Activated CD8-positive, alpha-beta memory T cell treated with anti-CD3 and anti-CD28 coated beads, Interleukin-2, amount 50 U/mL, for 1 hour (primary cell): ENCODE results near the gene SCN2A.

Experiments
- DNase-seq: peaks from one replicate; pipeline ENCODE4 v3.0.0-alpha.2; 2020; ENCODE audit errors: extremely low read depth

Gene SCN2A

DNA sequence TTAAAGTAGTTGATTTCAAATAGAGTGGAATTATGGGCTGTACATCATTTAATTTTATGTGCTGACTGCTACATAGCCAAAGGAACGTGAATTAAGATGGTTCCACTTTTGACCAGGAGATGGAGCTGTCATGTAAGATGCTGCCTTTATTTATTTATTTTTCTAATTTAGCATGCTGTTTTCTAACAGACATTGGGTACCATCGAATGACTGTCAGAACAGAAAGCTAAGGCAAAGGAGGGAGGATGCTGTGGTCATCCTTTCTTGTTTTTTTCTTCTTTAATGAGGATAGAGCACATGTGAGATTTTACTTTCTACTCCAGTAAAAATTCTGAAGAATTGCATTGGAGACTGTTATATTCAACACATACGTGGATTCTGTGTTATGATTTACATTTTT, at the start of gene SCN2A:
TSS of gene SCN2A (plus strand) at position 185 of the 400 bp plus-strand sequence. CDS start 56,410 bp downstream, outside the sequence.
- DNase-seq, result no peak

DNA sequence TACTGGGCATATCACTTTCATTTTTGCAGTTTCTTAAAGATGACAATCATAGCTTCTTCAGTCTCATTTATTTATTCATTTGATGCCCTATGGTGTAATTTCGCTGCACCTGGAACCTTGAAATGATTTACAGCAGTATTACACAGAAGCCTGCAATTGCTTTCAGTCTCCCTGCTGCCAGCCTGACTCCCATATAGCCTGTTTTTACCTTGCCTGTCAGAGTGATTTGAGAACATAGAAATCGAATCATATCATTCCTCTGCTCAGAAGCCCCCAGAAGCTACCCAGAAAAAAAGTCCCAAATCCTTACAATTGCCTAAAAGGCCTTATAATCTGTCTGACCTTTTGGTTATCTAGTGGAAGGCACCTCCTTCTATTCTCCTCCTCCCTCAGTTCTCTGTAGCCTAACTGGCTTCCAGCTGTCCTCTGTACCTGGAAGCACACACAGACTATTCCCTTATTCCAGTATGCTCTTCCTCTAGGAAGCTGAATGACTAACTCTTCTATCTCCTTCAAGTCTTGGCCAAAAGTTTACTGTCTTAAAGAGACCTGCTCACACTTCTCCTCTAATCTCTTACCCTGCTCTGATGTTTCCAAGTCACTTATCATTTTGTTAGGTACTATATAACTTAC, 48.0 kb upstream of the SCN2A start:
- DNase-seq, result no peak

DNA sequence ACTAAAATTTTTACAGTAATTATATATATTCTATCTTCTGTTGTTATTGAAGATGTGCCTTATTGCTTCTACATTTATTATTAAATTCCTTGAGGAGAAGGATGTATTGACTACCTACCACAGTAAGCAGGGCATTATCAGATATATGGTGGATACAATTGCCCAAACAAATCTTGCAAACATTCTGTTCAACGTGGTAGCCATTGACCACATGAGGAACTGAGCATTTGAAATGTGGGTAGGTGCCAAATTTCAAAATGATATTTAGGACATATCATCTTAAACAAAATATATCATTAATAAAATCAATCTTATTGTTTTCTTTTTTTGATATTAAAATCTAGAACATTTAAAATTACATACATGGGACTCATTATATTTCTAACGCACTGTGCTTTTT, 46.5 kb upstream of the SCN2A start:
- DNase-seq, result no peak

DNA sequence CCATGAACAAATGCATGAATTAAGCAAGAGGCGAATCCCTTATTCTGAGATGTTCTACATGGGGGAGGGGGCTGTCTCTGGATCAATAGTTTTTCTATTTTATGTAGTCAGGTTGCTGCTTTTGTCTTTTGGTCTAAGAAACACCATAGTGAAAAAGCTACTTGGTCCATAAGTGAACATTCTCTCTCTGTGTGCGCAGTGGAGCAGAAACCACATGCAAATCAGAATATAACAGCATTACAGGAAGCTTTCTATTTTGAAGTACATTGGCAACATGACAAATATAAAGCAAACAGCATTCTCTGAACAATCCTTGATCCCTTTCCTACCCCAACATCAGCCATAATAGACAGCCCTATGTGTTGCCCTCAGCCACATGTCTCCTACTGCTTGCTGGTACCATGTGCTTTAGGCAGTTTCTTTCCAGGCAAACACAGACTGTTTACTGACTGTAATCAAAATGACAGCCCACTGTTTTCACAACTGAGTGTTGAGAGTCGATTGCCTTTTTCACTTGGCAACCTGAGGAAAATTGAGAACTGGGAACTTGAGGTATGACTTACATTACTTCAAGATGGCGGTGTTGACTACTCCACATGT, 45.9 kb upstream of the SCN2A start:
- DNase-seq, result no peak

DNA sequence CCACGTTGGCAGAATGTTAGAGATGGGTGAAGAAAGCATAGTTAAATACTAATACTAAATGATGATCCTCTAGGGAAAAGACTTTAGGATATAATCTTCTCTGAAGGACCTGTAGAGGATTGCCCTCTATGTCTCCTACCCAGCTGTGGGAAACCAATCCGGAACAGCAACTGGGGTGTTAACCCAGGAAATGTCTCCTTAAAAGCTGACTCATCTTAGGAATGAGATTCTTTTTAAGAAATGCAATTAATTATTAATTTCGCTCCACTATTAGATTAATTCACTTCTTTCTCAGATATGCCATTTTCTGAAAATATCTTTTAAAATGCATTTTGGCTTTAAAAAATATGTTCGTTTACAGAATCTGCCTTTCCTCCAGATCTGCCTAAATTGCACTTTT, 42.8 kb upstream of the SCN2A start:
- DNase-seq, result no peak

DNA sequence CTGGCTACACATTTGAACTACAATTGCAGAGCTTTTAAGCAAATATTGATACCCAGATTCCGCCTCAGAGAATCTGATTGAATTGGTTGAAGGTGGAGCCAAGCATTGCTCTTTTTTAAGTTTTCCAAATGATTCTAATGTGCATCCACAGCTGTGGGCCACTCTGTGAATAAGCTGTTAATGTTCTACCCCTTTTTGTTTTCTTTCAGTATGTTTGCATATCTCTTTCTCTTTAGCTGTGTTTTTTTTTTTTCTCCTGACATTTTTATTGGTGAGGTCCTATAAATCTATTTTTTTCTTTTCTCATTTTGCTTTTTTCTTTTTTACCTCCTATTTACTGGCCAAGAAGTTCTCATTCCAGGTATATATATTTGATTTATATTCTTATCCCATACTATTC, 41.9 kb upstream of the SCN2A start:
- DNase-seq, result no peak

DNA sequence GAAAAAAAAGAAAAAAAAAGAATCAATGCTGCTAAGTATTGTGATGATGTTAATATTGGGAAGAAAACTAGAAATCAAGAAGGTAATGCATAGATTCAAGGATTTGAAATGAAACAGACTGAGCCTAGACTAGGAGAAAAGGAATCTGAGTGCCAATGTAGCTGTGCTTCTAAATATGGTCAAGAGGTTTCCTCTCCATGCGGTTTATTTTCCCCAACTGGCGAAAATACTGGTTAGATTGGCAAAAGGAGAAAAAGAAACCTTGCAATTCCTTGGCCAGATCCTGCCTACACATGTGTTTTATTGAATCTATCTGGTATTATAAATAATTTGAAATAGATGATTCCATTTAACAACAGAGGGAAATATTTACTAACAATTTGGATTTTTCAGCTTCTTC, 41.0 kb upstream of the SCN2A start:
- DNase-seq, result no peak

DNA sequence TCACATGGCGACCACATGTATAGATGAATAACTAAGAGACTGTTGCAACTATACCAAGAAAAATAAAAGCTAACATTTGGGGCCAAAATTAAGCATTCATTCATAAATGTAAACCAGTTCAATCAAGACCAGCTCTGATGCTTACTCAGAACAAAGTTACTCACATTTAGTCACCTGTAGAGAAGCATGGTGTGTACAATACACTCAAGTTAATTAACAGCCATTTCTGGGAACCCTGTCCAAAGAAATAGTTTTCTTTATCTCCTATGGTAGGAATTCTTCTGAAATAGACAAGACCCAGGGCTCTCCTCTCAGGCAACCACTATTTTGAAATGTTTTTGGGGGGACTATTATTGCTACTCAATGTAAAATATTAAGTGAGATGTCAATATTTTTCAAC, 37.0 kb upstream of the SCN2A start:
- DNase-seq, result no peak

DNA sequence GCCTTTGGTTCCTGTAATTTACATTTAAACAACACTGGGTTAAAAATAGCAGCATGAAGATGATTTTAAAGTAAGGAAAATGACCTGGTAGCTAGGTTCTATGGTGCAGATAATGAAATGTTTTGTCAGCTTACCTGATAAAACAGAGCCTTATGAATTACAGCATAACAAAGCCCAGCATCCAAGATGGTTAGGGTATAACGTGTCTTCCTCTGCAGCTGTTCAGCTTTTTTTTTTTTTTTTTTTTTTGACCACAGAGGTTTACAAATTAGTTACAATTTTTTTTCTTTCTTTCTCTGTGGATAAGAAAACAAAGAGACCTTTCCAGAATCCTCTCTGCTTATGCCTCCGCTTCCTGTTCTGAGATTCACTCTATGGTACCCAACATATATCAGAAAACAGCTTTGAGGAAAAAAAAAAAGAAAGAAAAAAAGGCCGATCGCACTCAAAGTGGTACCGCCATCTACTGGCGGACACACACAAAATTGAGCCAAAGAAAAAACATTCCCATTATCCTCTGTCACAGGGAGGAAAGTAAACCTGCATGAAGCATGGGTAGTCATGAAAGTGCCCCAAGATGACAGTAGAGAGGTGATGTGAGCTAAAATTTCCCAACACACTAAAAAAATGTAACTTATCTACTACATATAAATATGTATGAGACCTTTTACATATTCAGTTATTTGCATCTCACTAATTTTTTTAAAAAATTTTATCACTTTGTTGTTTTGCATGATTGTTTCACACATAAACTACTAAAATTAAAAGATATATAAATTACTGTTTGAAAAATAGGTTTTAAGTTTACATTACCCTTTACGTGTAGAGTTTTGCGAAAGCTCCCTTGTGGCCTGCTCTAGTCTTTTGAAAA, 35.3 kb upstream of the SCN2A start, which contains the start of gene SCN3A:
TSS of gene SCN3A (minus strand) at position 362 of the 871 bp plus-strand sequence. CDS start 27,656 bp downstream, outside the sequence.
- no peak for DNase-seq

DNA sequence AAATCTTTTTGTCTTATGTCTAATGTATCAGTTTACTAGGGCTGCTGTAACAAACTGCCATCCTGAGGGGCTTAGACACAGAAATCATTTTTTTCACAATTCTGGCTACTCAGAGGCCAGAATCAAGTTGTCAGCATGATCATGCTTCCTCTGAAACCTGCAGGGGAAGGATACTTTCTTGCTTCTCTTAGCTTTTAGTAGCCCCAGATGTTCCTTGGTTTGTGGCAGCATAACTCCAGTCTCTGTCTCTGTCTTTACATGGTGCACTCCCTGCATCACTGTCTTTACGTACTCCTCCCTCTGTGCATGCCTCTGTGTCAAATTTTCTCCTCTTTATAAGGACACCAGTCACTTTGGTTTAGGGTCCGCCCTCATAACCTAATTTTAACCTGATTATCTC, 33.3 kb upstream of the SCN2A start:
- DNase-seq, result no peak

DNA sequence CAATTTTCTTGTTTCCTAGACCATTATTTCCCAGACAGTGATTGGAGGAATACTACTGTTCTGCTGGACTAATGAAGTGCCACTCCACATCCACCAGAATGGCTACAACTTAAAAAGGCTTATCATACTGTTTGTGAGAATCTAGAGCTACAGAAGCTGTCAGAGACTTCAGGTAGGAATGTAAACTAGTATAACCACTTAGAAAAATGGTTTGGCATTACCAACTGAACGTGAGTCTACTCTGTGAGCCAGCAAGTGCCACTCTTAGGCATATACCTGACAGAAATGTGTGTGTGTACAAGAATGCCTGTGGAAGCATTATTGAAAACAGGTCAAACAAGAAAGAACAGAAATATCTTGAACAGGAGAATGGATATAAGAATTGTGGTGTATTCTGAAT, 31.1 kb upstream of the SCN2A start:
- DNase-seq, result no peak

DNA sequence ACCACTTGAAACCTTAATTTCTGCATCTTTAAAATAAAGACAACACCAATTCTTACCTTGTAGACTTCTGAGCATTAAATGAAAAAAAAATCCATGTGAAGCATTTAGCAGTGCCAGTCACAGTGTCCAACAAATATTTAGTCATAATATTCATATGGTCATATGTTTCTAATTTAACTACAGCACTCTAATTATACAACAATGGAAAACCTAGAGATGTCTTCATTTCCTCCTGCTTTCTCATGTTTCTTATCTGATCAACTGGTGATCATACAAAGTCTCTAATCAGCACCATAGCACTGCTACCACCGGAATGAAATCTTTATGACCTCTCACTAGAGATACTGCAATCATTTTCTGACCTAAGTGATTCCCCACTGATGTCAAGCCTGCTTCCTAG, 25.1 kb upstream of the SCN2A start:
- DNase-seq, result no peak

DNA sequence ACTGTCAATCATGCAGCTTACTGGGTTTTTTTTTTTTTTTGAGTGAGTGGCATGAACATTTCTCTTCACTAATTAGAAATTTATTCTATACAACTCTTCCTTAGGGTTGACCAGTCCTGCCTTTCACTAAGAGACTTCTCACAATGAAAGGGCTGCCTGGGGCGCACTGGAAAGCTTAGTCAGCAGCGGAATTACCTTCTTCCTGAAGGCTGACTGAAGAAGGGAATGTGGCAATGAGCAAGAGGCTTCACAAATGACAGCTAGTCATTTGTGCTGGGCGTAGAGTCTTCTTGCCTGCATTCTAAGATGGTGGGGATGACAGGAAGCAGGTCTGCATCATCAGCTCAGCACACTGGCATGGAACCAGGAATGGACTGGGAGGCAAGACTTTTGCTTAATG, 19.7 kb upstream of the SCN2A start:
- DNase-seq, result no peak

DNA sequence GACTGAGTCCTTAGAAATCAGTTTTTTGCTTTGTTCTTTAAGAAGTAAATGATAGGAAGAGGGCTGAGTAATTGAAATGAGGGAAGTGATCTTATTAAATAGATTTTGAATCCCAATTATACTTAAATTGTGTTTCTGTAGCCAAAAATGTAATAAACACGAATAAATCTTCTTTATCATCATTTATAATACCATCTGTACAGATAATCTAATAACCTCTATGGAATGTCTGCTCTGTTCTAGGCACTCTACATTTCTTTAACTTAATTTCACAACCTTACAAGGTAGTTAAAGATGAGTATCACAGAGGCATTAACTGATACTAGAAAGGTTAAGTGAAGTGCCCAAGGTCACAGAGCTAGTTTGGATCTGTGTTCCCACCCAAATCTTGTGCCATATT, 14.3 kb upstream of the SCN2A start:
- DNase-seq, result no peak

DNA sequence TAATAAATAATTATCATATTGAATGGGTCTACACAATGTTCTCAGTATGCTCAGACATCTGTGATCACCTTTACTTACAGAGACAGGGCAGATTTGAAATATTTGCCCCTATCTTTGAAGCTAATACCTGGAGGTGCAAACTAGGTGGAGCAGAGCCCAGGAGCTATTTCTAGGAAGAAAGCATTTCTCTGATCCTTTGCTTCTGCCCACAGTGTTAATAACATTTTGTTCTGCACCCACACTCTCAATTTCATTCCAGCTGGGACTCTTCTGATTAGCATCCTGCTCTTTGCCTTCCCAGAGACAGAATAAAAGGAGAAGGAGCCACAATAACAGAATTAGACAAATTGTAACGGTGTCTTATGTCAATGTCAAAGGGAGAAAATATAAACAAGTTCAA, 11.6 kb upstream of the SCN2A start:
- no peak for DNase-seq

DNA sequence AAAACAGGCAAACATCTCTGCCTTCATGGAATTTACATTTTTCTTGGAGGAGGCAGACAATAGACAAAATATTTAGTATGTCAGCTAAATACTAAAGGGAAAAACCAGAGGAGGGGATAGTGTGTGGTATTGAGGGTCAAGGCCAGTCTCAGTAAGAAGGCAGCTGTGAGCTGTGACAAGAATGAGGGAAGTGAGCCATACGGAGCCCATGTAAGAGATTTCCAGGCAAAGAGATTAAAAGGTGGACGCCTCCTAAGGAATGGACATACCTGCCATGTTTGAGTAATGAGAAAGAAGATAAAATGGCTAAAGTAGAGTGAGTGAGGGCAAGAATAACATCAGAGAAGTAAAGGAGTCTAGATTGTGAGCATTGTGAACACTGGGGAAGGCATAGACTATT, 2.2 kb upstream of the SCN2A start:
- no peak for DNase-seq

DNA sequence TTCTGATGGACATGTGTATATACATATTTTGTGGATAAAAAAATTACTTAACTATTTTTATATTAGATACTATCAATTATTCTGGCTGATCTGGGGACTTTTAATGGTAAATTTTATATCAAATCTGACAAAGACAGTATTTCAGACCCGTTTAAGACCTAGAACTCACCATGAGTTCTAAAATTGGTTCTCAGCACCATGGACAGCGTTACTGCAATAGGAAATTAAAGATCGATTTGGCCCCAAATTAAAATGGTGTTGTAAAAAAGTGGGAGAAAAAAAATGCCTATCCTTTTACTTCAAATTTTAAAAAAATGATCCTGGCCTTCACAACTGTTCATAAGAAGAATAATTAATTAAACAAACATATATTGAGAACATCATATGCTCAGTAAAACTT, 919 bp upstream of the SCN2A start:
- no peak for DNase-seq

DNA sequence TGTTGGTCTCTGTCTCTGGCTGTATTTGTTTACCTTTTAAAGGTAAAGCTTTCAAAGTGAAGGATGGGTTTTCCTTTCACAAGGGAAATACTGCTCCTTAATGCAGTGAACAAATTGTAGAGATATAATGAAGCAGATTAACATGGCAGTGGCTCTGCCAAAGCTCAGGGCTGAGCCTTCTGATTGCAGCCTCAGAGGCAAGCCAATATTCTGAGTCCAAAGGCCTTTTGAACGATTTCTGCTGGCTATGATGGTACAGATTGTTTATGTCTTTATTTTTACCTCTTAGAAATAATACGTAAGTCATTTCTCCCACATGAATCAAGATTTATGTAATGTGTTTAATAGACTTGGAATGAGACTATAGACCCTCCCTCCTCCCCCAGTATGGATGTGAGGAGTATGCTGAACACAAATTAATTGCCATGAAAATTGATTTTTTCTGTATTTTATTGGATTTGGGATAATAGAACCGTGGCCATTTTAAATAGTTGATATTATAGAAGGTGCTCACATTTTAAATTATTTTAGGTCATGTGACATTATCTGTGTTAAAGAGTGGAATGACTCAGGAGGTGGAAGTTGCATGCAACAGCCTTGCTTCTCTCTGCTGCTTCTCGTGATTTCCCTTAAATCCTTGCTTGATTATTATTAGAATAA, 772 bp downstream of the SCN2A start:
- no peak for DNase-seq

DNA sequence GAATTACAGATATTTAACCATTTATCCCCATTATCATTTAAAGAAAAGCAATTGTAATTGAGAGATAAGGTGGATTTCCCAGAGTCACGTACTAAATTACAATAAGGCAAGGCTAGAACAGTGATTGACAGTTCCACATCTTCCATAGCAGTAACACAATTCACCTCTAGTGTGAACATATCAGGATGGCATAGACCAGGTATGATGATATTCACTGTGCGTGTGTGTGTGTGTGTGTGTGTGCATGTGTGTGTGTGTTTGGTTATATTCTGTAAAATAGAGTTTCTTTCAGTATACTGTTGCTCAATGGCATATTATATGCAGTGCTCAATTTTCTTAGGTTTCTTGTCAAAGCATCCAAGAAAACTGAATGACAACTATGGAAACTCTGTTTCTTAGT, 1.7 kb downstream of the SCN2A start:
- no peak for DNase-seq

DNA sequence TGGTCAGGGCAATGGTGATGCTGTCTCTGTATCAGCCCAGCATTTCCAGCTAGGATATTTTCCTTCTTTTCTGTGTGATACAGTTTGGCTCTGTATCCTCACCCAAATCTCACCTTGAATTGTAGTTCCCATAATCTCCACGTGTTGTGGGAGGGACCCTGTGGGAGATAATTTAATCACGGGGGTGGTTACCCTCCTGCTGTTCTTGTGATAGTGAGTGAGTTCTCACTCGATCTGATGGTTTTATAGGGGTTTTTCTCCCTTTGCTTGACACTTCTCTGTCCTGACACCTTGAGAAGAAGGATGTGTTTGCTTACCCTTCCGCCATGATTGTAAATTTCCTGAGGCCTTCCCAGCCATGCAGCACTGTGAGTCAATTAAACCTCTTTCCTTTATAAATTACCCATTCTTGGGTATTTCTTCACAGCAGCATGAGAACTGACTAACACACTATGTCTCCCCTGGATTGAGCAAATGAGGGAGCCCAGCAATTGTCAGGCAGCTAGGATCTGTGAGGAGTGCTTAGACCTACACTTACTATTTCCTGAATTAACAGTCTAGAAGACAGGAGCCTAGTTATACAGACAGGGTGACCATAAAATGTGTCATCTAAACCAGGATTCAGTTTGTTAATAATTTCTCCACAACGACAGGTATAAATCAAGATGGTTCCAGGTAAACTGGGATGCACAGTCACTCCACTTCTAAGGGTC, 6.0 kb downstream of the SCN2A start:
- no peak for DNase-seq

DNA sequence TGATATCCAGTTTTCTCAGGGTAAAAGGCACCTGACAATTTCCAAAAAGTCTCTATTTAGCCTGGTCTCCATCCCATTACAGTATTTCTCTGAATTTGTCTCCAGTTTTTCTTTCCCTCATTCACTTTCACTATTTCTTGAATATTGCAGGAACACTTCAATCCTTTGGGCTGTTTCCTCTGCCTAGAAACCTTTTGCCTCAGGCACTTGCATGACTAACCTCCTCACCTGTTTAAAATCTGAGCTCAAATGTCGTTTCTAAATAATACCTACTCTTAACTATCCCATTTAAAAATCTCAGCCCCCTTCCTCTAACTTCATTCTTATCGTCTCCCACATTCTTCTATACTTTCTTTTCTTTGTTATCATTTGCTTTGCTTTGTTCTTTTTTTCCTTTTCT, 9.0 kb downstream of the SCN2A start:
- DNase-seq, result no peak

DNA sequence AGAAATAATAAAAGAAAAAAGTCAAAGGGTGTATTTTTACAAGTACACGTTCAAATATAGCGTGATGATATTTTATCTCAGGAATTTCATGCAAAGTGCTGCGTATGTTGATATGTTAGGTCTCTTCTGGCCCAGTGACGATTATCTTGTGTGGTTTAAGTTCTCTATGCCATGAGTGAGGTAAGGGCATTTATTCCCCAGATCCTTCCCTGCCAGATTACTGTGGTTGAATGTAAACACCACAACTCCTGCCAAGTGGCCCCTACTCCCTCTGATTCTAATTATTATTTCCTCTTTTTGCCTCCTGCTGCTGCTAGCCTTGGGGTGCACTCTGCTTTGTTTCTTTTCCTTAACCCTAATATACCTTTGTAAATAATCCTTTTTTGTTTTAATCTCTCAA, 12.2 kb downstream of the SCN2A start:
- no peak for DNase-seq
